H1 (cell line): Measurements from ENCODE around the gene USP9Y. TPM values are rescaled to one million over a fixed set of nuclear protein-coding genes. Genes with fewer than 3 reads are reported as not detected.

ENCODE experiments used
- CTCF ChIA-PET: fragments of 300-600 bp; sonication (Branson Sonifier 250); formaldehyde crosslinking; loops from one replicate; lab custom pipeline; 2021; ENCODE audit not compliant: partially characterized antibody; lab: Charles Lee
- POLR2A ChIA-PET: fragments of 300-600 bp; sonication (Branson Sonifier 250); formaldehyde crosslinking; loops from one replicate; lab custom pipeline; 2021; ENCODE audit warnings: inconsistent platforms; ENCODE audit not compliant: partially characterized antibody; lab: Charles Lee
- DNase-seq, 2 experiments: peaks; one replicate each; pipeline versions ENCODE4 v3.0.0 to v3.0.0-alpha.2; 2010 to 2022; ENCODE audit warnings: low spot score in 2 of 2, low read depth in 1 of 2, mixed read lengths in 1 of 2
- FAIRE-seq: peaks from 2 replicates; lab custom pipeline; 2011; peaks lifted over from hg19 to GRCh38; lab: Jason Lieb, UNC
- H2AFZ ChIP-seq: 2 replicates; pipeline ENCODE4 v1.8.1; 2012; ENCODE audit warnings: low read length, inconsistent platforms
- H2AK5ac ChIP-seq: 2 replicates; pipeline ENCODE4 v1.6.1; 2013; ENCODE audit warnings: low read depth, low read length
- H2BK120ac ChIP-seq: replicated peaks from 2 replicates; pipeline ENCODE3; 2013; ENCODE audit warnings: low read depth, low read length, inconsistent platforms
- H2BK12ac ChIP-seq: 2 replicates; pipeline ENCODE4 v1.6.1; 2013; ENCODE audit warnings: low read depth, low read length
- H2BK15ac ChIP-seq: 2 replicates; pipeline ENCODE4 v1.6.1; 2013; ENCODE audit warnings: low read length
- H2BK20ac ChIP-seq: 2 replicates; pipeline ENCODE4 v1.6.1; 2013; ENCODE audit warnings: low read length
- H2BK5ac ChIP-seq: 2 replicates; pipeline ENCODE4 v1.6.1; 2013; ENCODE audit warnings: low read depth, low read length
- H3K14ac ChIP-seq: 2 replicates; pipeline ENCODE4 v1.6.1; 2013; ENCODE audit warnings: inconsistent platforms; ENCODE audit not compliant: insufficient read length
- H3K18ac ChIP-seq: 2 replicates; pipeline ENCODE4 v1.6.1; 2013; ENCODE audit warnings: low read length; ENCODE audit errors: extremely low read depth
- H3K23ac ChIP-seq: 2 replicates; pipeline ENCODE4 v1.6.1; 2013; ENCODE audit warnings: inconsistent platforms; ENCODE audit not compliant: insufficient read length
- H3K23me2 ChIP-seq: 2 replicates; pipeline ENCODE4 v1.6.1; 2013; ENCODE audit warnings: low read depth, low read length
- H3K27ac ChIP-seq: 2 replicates; pipeline ENCODE4 v1.6.1; 2011; ENCODE audit warnings: low read depth, low read length, inconsistent platforms
- H3K27me3 ChIP-seq, 4 experiments: replicated peaks in 1 of 4; 1 replicate in 1 of 4; 2 replicates in 3 of 4; pipeline versions ENCODE4 v1.6.1 to v1.8.1; 2011 to 2013; ENCODE audit warnings: low read length in 3 of 4, mild to moderate bottlenecking in 3 of 4, inconsistent platforms in 2 of 4, mixed read lengths in 2 of 4, moderate library complexity in 1 of 4; ENCODE audit not compliant: control insufficient read depth in 3 of 4, insufficient read depth in 3 of 4; ENCODE audit errors: extremely low read depth in 1 of 4
- H3K36me3 ChIP-seq, 4 experiments: 2 replicates each; pipeline versions ENCODE4 v1.6.1 to v1.8.1; 2011 to 2013; ENCODE audit warnings: mild to moderate bottlenecking in 4 of 4, low read length in 3 of 4, moderate library complexity in 2 of 4, control low read depth in 1 of 4, inconsistent platforms in 1 of 4; ENCODE audit not compliant: insufficient read depth in 4 of 4, control insufficient read depth in 2 of 4
- H3K4ac ChIP-seq: replicated peaks from 2 replicates; pipeline ENCODE3; 2013; ENCODE audit warnings: low read length, low read depth, mixed read lengths, inconsistent platforms; ENCODE audit not compliant: insufficient read length
- H3K4me1 ChIP-seq, 4 experiments: replicated peaks in 1 of 4; 1 replicate in 1 of 4; 2 replicates in 3 of 4; pipeline versions ENCODE4 v1.6.1 to v1.8.1; 2011 to 2013; ENCODE audit warnings: low read length in 3 of 4, inconsistent platforms in 2 of 4, mixed read lengths in 1 of 4; ENCODE audit not compliant: insufficient read depth in 4 of 4, control insufficient read depth in 3 of 4
- H3K4me2 ChIP-seq, 2 experiments: 2 replicates each; pipeline versions ENCODE4 v1.6.1 to v1.8.1; 2011 to 2013; ENCODE audit warnings: low read depth in 2 of 2, low read length in 2 of 2, control low read depth in 1 of 2, inconsistent platforms in 1 of 2, mild to moderate bottlenecking in 1 of 2; ENCODE audit not compliant: insufficient read depth in 1 of 2
- H3K4me3 ChIP-seq, 4 experiments: fragments of 200-600, 300-600 bp in 1 of 4; sonication (generic), shearing (Covaris generic), sonication (Bioruptor Twin) in 1 of 4; 2 replicates each; pipeline versions ENCODE4 v1.5.1 to v1.8.1; 2011 to 2016; ENCODE audit warnings: low read length in 4 of 4, low read depth in 3 of 4, control low read depth in 2 of 4, inconsistent platforms in 2 of 4, mild to moderate bottlenecking in 2 of 4, mixed read lengths in 1 of 4, moderate library complexity in 1 of 4; ENCODE audit not compliant: insufficient read depth in 2 of 4; ENCODE audit errors: extremely low read depth in 1 of 4
- H3K56ac ChIP-seq: replicated peaks from 2 replicates; pipeline ENCODE3; 2013; ENCODE audit warnings: low read depth, mild to moderate bottlenecking, mixed read lengths, low read length, inconsistent platforms; ENCODE audit not compliant: insufficient read length
- H3K79me1 ChIP-seq: 2 replicates; pipeline ENCODE4 v1.6.1; 2013; ENCODE audit warnings: low read depth, low read length, control low read depth
- H3K79me2 ChIP-seq, 2 experiments: 2 replicates each; pipeline versions ENCODE4 v1.6.1 to v1.8.1; 2012 to 2013; ENCODE audit warnings: low read length in 2 of 2, mild to moderate bottlenecking in 2 of 2, inconsistent platforms in 1 of 2; ENCODE audit not compliant: insufficient read depth in 2 of 2, control insufficient read depth in 1 of 2
- H3K9ac ChIP-seq, 4 experiments: replicated peaks in 1 of 4; 1 replicate in 1 of 4; 2 replicates in 3 of 4; pipeline versions ENCODE4 v1.6.1 to v1.8.1; 2011 to 2013; ENCODE audit warnings: low read depth in 3 of 4, low read length in 3 of 4, control low read depth in 2 of 4, mild to moderate bottlenecking in 2 of 4, moderate library complexity in 2 of 4, inconsistent platforms in 1 of 4; ENCODE audit errors: extremely low read depth in 1 of 4
- H3K9me3 ChIP-seq, 2 experiments: 2 replicates each; pipeline versions ENCODE4 v1.6.1 to v1.8.1; 2012 to 2013; ENCODE audit warnings: mild to moderate bottlenecking in 2 of 2, moderate library complexity in 2 of 2, control low read depth in 1 of 2, inconsistent platforms in 1 of 2, low read depth in 1 of 2, low read length in 1 of 2, mixed read lengths in 1 of 2; ENCODE audit not compliant: insufficient read depth in 2 of 2
- H4K20me1 ChIP-seq, 2 experiments: replicated peaks in 1 of 2; 2 replicates each; pipeline versions ENCODE3 to v1.8.1; 2011 to 2013; ENCODE audit warnings: inconsistent platforms in 2 of 2, low read length in 2 of 2, mild to moderate bottlenecking in 1 of 2; ENCODE audit not compliant: insufficient read depth in 2 of 2, control insufficient read depth in 1 of 2
- H4K5ac ChIP-seq: 2 replicates; pipeline ENCODE4 v1.6.1; 2013; ENCODE audit warnings: low read length, low read depth, mixed read lengths, inconsistent platforms; ENCODE audit not compliant: insufficient read length
- H4K8ac ChIP-seq: 2 replicates; pipeline ENCODE4 v1.8.0; 2013; ENCODE audit warnings: mild to moderate bottlenecking, moderate library complexity, low read length, inconsistent platforms; ENCODE audit not compliant: insufficient read depth; ENCODE audit errors: extremely low read depth
- H4K91ac ChIP-seq: replicated peaks from 2 replicates; pipeline ENCODE3; 2013; ENCODE audit warnings: low read length, mixed read lengths, inconsistent platforms; ENCODE audit not compliant: insufficient read length
- WGBS, 2 experiments: shearing (Covaris generic) in 1 of 2; methylation state at CpG; one replicate each; pipeline versions ENCODE4 v1.1.6 to v1.1.7; 2013 to 2015; ENCODE audit warnings: low lambda C conversion rate in 2 of 2, mixed read lengths in 2 of 2, inconsistent platforms in 1 of 2, low coverage in 1 of 2, missing lambda C conversion rate in 1 of 2; ENCODE audit not compliant: insufficient replicate concordance in 2 of 2, insufficient coverage in 1 of 2, insufficient read length in 1 of 2; ENCODE audit errors: extremely low coverage in 1 of 2, missing lambda C conversion rate in 1 of 2; 5-methylcytosine and 5-hydroxymethylcytosine counted together
- polyA plus RNA-seq, 7 experiments: library from polyadenylated mRNA; depleted of rRNA in 3 of 7; stranded (reverse) in 5 of 7; unstranded in 2 of 7; fragments of >200 nt in 5 of 7; fragments of 200-250 nt in 2 of 7; gene quantifications; 1 replicate in 5 of 7; 2 replicates in 1 of 7; 4 replicates in 1 of 7; pipeline versions ENCODE4 v1.2.1 to v1.2.3, GENCODE V29; 2011 to 2013; ENCODE audit warnings: missing spikeins in 2 of 7, mixed read lengths in 2 of 7
- total RNA-seq: library from RNA; stranded (reverse); fragmentation: NEBNext Ultra II Directional; extraction: Animal tissue kit (Norgen Biotek cat#: 25700); gene quantifications from 2 replicates; pipeline ENCODE4 v1.2.1, GENCODE V29; 2021

USP9Y gene
- total and polyA plus RNA-seq, 2 of the 8 experiments (the other 6 are each of a cell fraction or from before 2014, with no cell fraction given), result 28.3 to 34.1 TPM

DNA sequence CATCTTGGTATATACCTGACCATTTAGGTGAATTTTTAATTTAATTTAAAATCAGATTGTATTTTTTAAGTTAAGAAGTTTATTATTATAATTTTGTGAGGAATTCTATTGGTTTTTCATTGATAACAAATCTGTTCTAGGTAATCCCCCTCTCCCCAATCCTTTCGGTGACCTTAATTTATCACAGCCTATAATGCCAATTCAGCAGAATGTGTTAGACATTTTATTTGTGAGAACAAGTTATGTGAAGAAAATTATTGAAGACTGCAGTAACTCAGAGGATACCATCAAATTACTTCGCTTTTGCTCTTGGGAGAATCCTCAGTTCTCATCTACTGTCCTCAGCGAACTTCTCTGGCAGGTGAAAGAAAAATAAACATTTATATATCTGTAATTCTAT, 145.8 kb downstream of the USP9Y start:
- H2BK12ac ChIP-seq, result no peak overlapping the region
- H2BK15ac ChIP-seq, result no peak overlapping the region
- no peak overlapping the region for H2BK120ac ChIP-seq
- no peak overlapping the region for H3K4me3 ChIP-seq
- no peak overlapping the region for H4K91ac ChIP-seq
- H3K9ac ChIP-seq, result no peak overlapping the region
- H2BK5ac ChIP-seq, result no peak overlapping the region
- no peak overlapping the region for H3K18ac ChIP-seq
- no peaks in the 10 kb centered on the region for H3K9me3 ChIP-seq
- no peak overlapping the region for H3K4me2 ChIP-seq
- WGBS, 2 experiments, result 98% methylated on average over 3 of the region's 3 CpGs; no CpG with 5 or more reads in 1 of the 2 experiments
- no peaks in the 10 kb centered on the region for H3K79me2 ChIP-seq
- H4K5ac ChIP-seq, result no peak overlapping the region
- no peaks in the 10 kb centered on the region for H3K4me1 ChIP-seq
- no peak overlapping the region for H3K4ac ChIP-seq
- FAIRE-seq (no peak), DNase-seq (no peak)
- no peaks in the 10 kb centered on the region for H3K79me1 ChIP-seq
- H3K23me2 ChIP-seq, result no peaks in the 10 kb centered on the region
- H4K20me1 ChIP-seq, result no peaks in the 10 kb centered on the region
- H3K23ac ChIP-seq, result no peak overlapping the region
- POLR2A ChIA-PET, result no interaction called here
- CTCF ChIA-PET, result no interaction called here
- H4K8ac ChIP-seq, result no peak overlapping the region
- peaks cover 0 to 27% (median 4%) of the 10 kb centered on the region in 4 experiments; a peak in 4 of 8 replicates for H3K36me3 ChIP-seq
- no peak overlapping the region for H3K27ac ChIP-seq
- no peak overlapping the region for H2AK5ac ChIP-seq
- no peak overlapping the region for H3K56ac ChIP-seq
- H2AFZ ChIP-seq, result no peak overlapping the region
- no peaks in the 10 kb centered on the region for H3K27me3 ChIP-seq
- no peak overlapping the region for H2BK20ac ChIP-seq
- H3K14ac ChIP-seq, result no peak overlapping the region
